OCI-LY7 (cell line): ENCODE measurements around the gene INTS3. TPM values are rescaled to one million over a fixed set of nuclear protein-coding genes. Genes with fewer than 3 reads are reported as not detected.

ENCODE experiments used
- BruUV-seq: library from RNA; stranded (reverse); fragments of 400-500 nt; replicated peaks from 2 replicates; lab custom pipeline; 2021; lab: Mats Ljungman, UMichigan
- CTCF ChIA-PET: fragments of 300-600 bp; sonication (Branson Sonifier 250); formaldehyde crosslinking; loops from one replicate; lab custom pipeline; 2022; ENCODE audit warnings: antibody characterized with exemption; ENCODE audit not compliant: unreplicated experiment; lab: Charles Lee
- POLR2A ChIA-PET: fragments of 300-600 bp; sonication (Branson Sonifier 250); formaldehyde crosslinking; loops from one replicate; lab custom pipeline; 2022; ENCODE audit warnings: antibody characterized with exemption; lab: Charles Lee
- DNase-seq: peaks from one replicate; pipeline ENCODE4 v3.0.0-alpha.2; 2015; ENCODE audit warnings: low spot score
- H2AFZ ChIP-seq: fragments of 200-600 bp; sonication (generic), shearing (Covaris generic); 2 replicates; pipeline ENCODE4 v1.6.1; 2014; ENCODE audit warnings: mild to moderate bottlenecking, antibody characterized with exemption, low read length, moderate library complexity
- H3K27ac ChIP-seq: fragments of 200-600 bp; sonication (generic); 2 replicates; pipeline ENCODE4 v1.5.1; 2014; ENCODE audit warnings: mixed run types, low read depth, mild to moderate bottlenecking, moderate library complexity, low read length, inconsistent platforms; ENCODE audit not compliant: poor library complexity, severe bottlenecking
- H3K36me3 ChIP-seq: fragments of 200-600 bp; sonication (generic); 2 replicates; pipeline ENCODE4 v1.6.1; 2014; ENCODE audit warnings: mild to moderate bottlenecking, antibody characterized with exemption, low read length, moderate library complexity, mixed read lengths; ENCODE audit not compliant: insufficient read depth
- H3K4me1 ChIP-seq: fragments of 200-600 bp; sonication (generic); 2 replicates; pipeline ENCODE4 v1.5.1; 2014; ENCODE audit warnings: mild to moderate bottlenecking, low read length; ENCODE audit not compliant: insufficient read depth, poor library complexity, severe bottlenecking
- H3K4me2 ChIP-seq: fragments of 200-600 bp; sonication (generic); 2 replicates; pipeline ENCODE4 v1.6.1; 2014; ENCODE audit warnings: mild to moderate bottlenecking, low read length
- H3K4me3 ChIP-seq: fragments of 200-600 bp; sonication (generic); 2 replicates; pipeline ENCODE4 v1.5.1; 2014; ENCODE audit warnings: mild to moderate bottlenecking, low read depth, low read length; ENCODE audit not compliant: poor library complexity, severe bottlenecking
- H3K79me2 ChIP-seq: fragments of 200-600 bp; sonication (generic); 2 replicates; pipeline ENCODE4 v1.6.1; 2016; ENCODE audit warnings: low read depth, mild to moderate bottlenecking, low read length, moderate library complexity, mixed read lengths; ENCODE audit not compliant: insufficient read depth
- H3K9me2 ChIP-seq: fragments of 200-600 bp; sonication (generic); 2 replicates; pipeline ENCODE4 v1.6.1; 2016; ENCODE audit warnings: mild to moderate bottlenecking, low read length, mixed read lengths; ENCODE audit not compliant: insufficient read depth
- H3K9me3 ChIP-seq: fragments of 200-600 bp; sonication (generic); 2 replicates; pipeline ENCODE4 v1.6.1; 2014; ENCODE audit warnings: mild to moderate bottlenecking, mixed run types, low read length, mixed read lengths
- H4K20me1 ChIP-seq: fragments of 200-600 bp; sonication (generic); 2 replicates; pipeline ENCODE4 v1.6.1; 2014; ENCODE audit warnings: mild to moderate bottlenecking, antibody characterized with exemption, low read length, moderate library complexity, mixed read lengths; ENCODE audit not compliant: insufficient read depth
- CTCF ChIP-seq: fragments of 200-600 bp; sonication (generic); conservative IDR thresholded peaks from 2 replicates; pipeline ENCODE4 v1.5.1; 2014; ENCODE audit warnings: mild to moderate bottlenecking, antibody characterized with exemption, low read length, moderate library complexity, mixed read lengths
- EZH2phosphoT487 ChIP-seq: fragments of 200-600 bp; sonication (generic); IDR thresholded peaks from 2 replicates; pipeline ENCODE4 v1.6.1; 2018; ENCODE audit warnings: low read depth, borderline replicate concordance, mild to moderate bottlenecking, mixed run types, antibody characterized with exemption, low read length, moderate library complexity, mixed read lengths
- intact Hi-C: fragments of 100-400 bp; cut with micrococcal nuclease; formaldehyde crosslinking; loops from one replicate; pipeline ENCODE4 v1.10.0; 2022; ENCODE audit not compliant: unreplicated experiment
- total RNA-seq, 2 experiments: library from RNA; depleted of rRNA in 1 of 2; stranded (reverse); fragments of >200 nt in 1 of 2; shearing (Covaris generic) in 1 of 2; gene quantifications; 2 replicates each; pipeline ENCODE4 v1.2.3, GENCODE V29; 2014 to 2022

Gene INTS3
- total RNA-seq, 2 experiments from 2014 or later = 33.5 to 67.3 TPM

- ChIA-PET POLR2A (no interaction called here), CTCF (no interaction called here)
- no peaks in the 10 kb centered on the region for H3K79me2 ChIP-seq
- no peaks in the 10 kb centered on the region for H3K36me3 ChIP-seq
- H3K9me2 ChIP-seq = no peaks in the 10 kb centered on the region
- H4K20me1 ChIP-seq = no peaks in the 10 kb centered on the region
- H3K4me2 ChIP-seq = no peak overlapping the region
- intact Hi-C loops = no loop called here
- H3K9me3 ChIP-seq = no peaks in the 10 kb centered on the region
- no TSS peak for BruUV-seq
- DNase-seq = no peak
- no peak overlapping the region for H2AFZ ChIP-seq
- H3K4me3 ChIP-seq = no peak overlapping the region
- no peak overlapping the region for H3K27ac ChIP-seq
- TF ChIP-seq EZH2phosphoT487 = no peak
- no peaks in the 10 kb centered on the region for H3K4me1 ChIP-seq
These were observed 30.4 kb upstream of the INTS3 start for GRCh38 chr1:153697191-153698019.

- Histone ChIP-seq H3K9me3 (no peaks in the 10 kb centered on the region), H2AFZ (no peak overlapping the region), H3K9me2 (no peaks in the 10 kb centered on the region), H3K4me2 (no peak overlapping the region), H3K4me1 (no peaks in the 10 kb centered on the region), H3K4me3 (no peak overlapping the region), H4K20me1 (no peaks in the 10 kb centered on the region), H3K27ac (no peak overlapping the region), H3K36me3 (no peaks in the 10 kb centered on the region), H3K79me2 (no peaks in the 10 kb centered on the region)
- intact Hi-C loops = no loop called here
- CTCF ChIA-PET = no interaction called here
- DNase-seq = no peak
- BruUV-seq = no TSS peak
- POLR2A ChIA-PET = interaction anchor here (2.1 kb wide), 1 partner anchor 29 kb away, joined by 5 read pairs; the partner anchor contains the start of gene INTS3
- TF ChIP-seq CTCF (no peak), EZH2phosphoT487 (no peak)
These were observed 29.6 kb upstream of the INTS3 start for GRCh38 chr1:153698020-153698922.

GRCh38 chr1:153698923-153699714 is 28.7 kb upstream of the INTS3 start:
- BruUV-seq = no TSS peak
- Histone ChIP-seq H3K9me3 (no peaks in the 10 kb centered on the region), H3K36me3 (no peaks in the 10 kb centered on the region), H3K4me1 (no peaks in the 10 kb centered on the region), H2AFZ (no peak overlapping the region), H3K4me2 (no peak overlapping the region), H4K20me1 (no peaks in the 10 kb centered on the region), H3K4me3 (no peak overlapping the region), H3K79me2 (no peaks in the 10 kb centered on the region), H3K9me2 (no peaks in the 10 kb centered on the region), H3K27ac (no peak overlapping the region)
- ChIA-PET CTCF (no interaction called here), POLR2A (interaction anchor here (0.5 to 2.1 kb wide), 2 partner anchors 28 to 179 kb away, joined by 3 to 5 read pairs; partner anchors contain the start of gene INTS3)
- intact Hi-C loops = no loop called here
- no peak for DNase-seq
- TF ChIP-seq EZH2phosphoT487 = no peak
- TF ChIP-seq CTCF = no peak
